Occipital lobe (tissue), 2 donors: Measurements from ENCODE around the gene TXLNA. TPM values are rescaled to one million over a fixed set of nuclear protein-coding genes. Genes with fewer than 3 reads are reported as not detected.

ENCODE experiments used
- DNase-seq: peaks from one replicate; lab custom pipeline; 2025; lab: John Stamatoyannopoulos, UW
- total RNA-seq: library from RNA; depleted of rRNA; stranded (reverse); fragments of >200 nt; gene quantifications from one replicate; pipeline ENCODE4 v1.2.3, GENCODE V29; 2014

TXLNA gene
- total RNA-seq, 1 donor from 2014 or later: 21.1 TPM

DNA sequence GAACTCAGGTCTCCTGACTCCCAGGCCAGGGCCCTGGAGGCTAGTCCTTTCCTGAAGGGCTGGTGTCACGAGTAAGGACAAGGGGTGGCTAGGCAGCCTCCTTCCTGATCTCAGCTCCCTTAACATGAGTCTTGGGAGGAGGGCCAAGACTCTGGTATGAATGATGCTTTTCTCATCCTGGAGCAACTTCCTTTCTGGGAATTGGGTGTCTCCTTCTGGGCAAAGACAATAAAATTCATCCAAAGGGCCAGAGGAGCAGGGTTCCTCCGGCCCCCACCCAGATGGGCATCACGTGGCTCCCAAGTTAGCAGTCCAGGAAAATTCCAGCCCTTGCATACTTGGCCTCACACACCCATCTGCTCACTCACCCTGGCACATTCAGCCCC is 67.4 kb downstream of the TXLNA start, which contains the start of gene FAM167B:
FAM167B (plus strand) TSS at position 335 of the 386 bp plus-strand sequence. CDS start 200 bp downstream, outside the sequence.
- DNase-seq: no peak

DNA sequence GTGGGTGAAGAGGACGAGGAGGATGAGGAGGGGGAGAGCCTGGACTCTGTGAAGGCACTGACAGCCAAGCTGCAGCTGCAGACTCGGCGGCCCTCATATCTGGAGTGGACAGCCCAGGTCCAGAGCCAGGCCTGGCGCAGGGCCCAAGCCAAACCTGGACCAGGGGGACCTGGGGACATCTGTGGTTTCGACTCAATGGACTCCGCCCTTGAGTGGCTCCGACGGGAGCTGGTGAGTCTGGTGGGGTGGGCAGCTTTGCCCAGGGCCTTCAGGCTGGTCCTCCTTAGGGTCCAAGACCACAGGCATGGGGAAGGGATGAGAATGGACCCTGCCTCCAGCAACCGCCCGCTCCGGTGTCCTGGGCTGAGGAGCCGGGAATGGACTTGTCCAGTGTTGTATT is 68.0 kb downstream of the TXLNA start:
- DNase-seq: no peak

Other genes starting within 250 kb of the TXLNA start
- 551 TPM for gene PTP4A2, start 241.3 kb upstream of the TXLNA start, total RNA-seq
- 87.2 TPM for gene KHDRBS1, start 165.8 kb upstream of the TXLNA start, total RNA-seq
- gene TMEM39B, start 106.7 kb upstream of the TXLNA start, total RNA-seq: 4.2 TPM
- 25.3 TPM for gene KPNA6, start 71.6 kb upstream of the TXLNA start, total RNA-seq
- gene CCDC28B, start 20.9 kb downstream of the TXLNA start, total RNA-seq: 31.7 TPM
- 2.3 TPM for gene IQCC, start 26.0 kb downstream of the TXLNA start, total RNA-seq
- not detected for gene DCDC2B, start 29.4 kb downstream of the TXLNA start, total RNA-seq
- 9.8 TPM for gene TMEM234, start 42.7 kb downstream of the TXLNA start, total RNA-seq
- 79.7 TPM for gene EIF3I, start 42.7 kb downstream of the TXLNA start, total RNA-seq
- gene FAM167B, start 67.5 kb downstream of the TXLNA start, total RNA-seq: 2.0 TPM
- gene LCK, start 71.6 kb downstream of the TXLNA start, total RNA-seq: not detected
- 19.8 TPM for gene HDAC1, start 112.4 kb downstream of the TXLNA start, total RNA-seq
- gene MARCKSL1, start 156.6 kb downstream of the TXLNA start, total RNA-seq: 356 TPM
- 1.6 TPM for gene FAM229A, start 182.8 kb downstream of the TXLNA start, total RNA-seq
- not detected for gene TSSK3, start 182.9 kb downstream of the TXLNA start, total RNA-seq
- gene BSDC1, start 214.8 kb downstream of the TXLNA start, total RNA-seq: 60.7 TPM